ENCODE results near the gene ABCF2. TPM values are rescaled to one million over a fixed set of nuclear protein-coding genes. Genes with fewer than 3 reads are reported as not detected.

Gene ABCF2
- total RNA-seq, 1 experiment from 2014 or later: 55.5 TPM

DNA sequence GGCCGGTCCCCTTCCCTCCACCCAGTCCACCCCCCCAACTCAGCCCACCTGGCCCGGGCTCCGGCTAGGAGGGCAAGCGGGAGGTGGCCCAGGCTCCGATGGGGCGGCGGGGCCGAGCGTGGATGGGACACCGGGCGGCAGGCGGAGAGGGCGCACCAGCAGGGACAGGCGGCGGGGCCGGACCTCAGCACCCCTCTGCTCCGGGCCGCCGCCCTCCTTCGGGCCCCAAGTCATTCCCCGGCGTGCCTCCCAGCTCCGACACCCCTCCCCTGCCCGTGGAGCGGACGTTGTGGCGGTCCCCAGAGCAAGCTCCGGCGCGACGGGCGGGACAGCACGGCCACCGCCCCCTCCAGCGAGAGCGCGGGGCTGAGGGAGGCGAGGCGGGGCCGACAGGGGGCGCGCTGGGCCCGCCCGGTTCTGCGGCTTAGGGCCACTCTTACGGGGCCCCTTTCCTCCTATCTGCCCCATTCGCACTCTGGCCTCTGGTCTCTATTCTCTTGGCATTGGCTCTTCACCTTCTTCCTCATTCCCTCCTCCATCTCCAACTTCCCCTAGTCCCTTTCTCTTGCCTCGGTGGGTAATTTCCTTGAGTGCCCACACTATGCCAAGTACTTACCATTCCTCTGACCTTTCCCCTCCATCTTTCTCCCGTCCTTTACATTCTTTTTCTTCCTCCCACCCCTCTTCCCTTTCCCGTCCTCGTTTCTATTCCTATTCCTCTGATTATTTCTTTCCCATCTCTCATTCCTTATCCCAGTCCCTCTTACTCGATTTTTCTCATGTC lies 58.8 kb downstream of the ABCF2 start:
- intact Hi-C loops (cut with micrococcal nuclease): no loop called here
- TF ChIP-seq, protein P1, sequence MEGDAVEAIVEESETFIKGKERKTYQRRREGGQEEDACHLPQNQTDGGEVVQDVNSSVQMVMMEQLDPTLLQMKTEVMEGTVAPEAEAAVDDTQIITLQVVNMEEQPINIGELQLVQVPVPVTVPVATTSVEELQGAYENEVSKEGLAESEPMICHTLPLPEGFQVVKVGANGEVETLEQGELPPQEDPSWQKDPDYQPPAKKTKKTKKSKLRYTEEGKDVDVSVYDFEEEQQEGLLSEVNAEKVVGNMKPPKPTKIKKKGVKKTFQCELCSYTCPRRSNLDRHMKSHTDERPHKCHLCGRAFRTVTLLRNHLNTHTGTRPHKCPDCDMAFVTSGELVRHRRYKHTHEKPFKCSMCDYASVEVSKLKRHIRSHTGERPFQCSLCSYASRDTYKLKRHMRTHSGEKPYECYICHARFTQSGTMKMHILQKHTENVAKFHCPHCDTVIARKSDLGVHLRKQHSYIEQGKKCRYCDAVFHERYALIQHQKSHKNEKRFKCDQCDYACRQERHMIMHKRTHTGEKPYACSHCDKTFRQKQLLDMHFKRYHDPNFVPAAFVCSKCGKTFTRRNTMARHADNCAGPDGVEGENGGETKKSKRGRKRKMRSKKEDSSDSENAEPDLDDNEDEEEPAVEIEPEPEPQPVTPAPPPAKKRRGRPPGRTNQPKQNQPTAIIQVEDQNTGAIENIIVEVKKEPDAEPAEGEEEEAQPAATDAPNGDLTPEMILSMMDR (conservative IDR thresholded peaks at IDR 0.05; ENCODE audit: low read depth, low read length): peak; percentile 68
- TF ChIP-seq EZH2 (IDR thresholded peaks at IDR 0.05; ENCODE audit: low read length, unreplicated experiment) (no peak), EZH2phosphoT487 (IDR thresholded peaks at IDR 0.05; ENCODE audit: borderline replicate concordance, low read length) (no peak)
- Histone ChIP-seq H4K20me1 (ENCODE audit: low read length) (no peaks in the 10 kb centered on the region), H3K27me3 (ENCODE audit: low read length) (peaks cover 59% of the 10 kb centered on the region), H3K9me3 (ENCODE audit: low read length) (no peaks in the 10 kb centered on the region), H3K27ac (ENCODE audit: low read length) (no peak overlapping the region), H3K4me2 (ENCODE audit: low read length) (peak overlapping the region; percentile 92), H3K9ac (ENCODE audit: low read length) (no peak overlapping the region), H3K9me2 (replicated peaks; ENCODE audit: low read length) (no peaks in the 10 kb centered on the region), H2AFZ (ENCODE audit: low read length) (peak overlapping the region; percentile 74; the same call in 1 of the 2 replicates), H3K36me3 (ENCODE audit: low read depth, low read length) (no peaks in the 10 kb centered on the region), H3K4me3 (ENCODE audit: low read length) (peak overlapping the region; percentile 60), H3F3A (ENCODE audit: low read length, unreplicated experiment) (no peaks in the 10 kb centered on the region), H3K79me2 (ENCODE audit: low read length) (no peaks in the 10 kb centered on the region), H3K4me1 (ENCODE audit: insufficient read depth, low read length) (peaks cover 6% of the 10 kb centered on the region; the same call in 1 of the 2 replicates)
- POLR2A ChIA-PET (ENCODE audit: unreplicated experiment): no interaction called here
- ATAC-seq (peak; percentile 58), DNase-seq (peak; percentile 32)
- no TSS peak for BruUV-seq (replicated peaks)
- CTCF ChIA-PET: no interaction called here

DNA sequence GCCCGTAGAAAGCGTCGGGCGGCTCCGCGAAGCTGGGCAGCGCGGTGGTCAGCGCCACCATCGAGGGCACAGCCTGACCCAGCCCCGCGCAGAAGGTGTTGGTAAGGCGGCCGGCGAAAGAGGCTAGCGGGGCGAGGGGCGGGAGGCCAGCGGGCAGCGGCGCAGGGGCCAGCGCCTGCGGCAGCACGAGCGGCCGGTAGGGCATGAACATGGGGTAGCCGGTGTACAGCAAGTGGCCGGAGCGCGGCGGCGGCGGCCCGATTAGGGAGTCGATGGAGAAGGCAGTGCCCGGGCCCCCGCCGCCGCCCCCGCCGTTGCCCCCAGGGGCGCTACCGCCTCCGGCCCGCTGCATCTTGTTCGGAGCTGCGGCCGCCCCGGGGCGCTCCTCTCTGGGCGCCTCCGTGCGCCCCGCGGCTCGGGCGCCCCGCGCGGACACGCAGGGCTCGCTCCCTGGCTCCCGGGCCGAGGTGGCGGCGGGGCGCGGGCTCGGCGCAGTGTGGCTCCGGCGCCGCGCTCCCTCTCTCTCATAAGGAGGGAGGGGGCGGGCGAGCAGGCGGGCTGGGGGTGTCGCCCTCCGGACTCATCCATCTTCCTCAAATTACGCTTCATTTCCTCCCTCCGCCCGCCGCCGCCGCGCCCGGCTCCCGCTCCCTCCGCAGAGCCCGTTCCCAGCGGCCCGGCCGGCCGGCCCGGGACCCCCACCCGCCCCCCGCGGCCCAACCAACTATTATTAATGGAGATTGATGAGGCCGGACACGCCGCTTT lies 59.6 kb downstream of the ABCF2 start, which contains the start of gene GBX1:
GBX1 (minus strand) TSS at position 498 of the 765 bp plus-strand sequence; CDS start at position 352, 146 bp downstream.
- no peaks in the 10 kb centered on the region for H3K9me2 ChIP-seq (replicated peaks; ENCODE audit: low read length)
- ChIA-PET POLR2A (ENCODE audit: unreplicated experiment) (no interaction called here), CTCF (no interaction called here)
- no peak within 1 kb of the TSS for H3K27ac ChIP-seq (ENCODE audit: low read length)
- BruUV-seq (replicated peaks): no TSS peak
- no peaks in the 10 kb centered on the region for H3K36me3 ChIP-seq (ENCODE audit: low read depth, low read length)
- H3K27me3 ChIP-seq (ENCODE audit: low read length): peaks cover 60% of the 10 kb centered on the region
- H3K9me3 ChIP-seq (ENCODE audit: low read length): no peaks in the 10 kb centered on the region
- H3K4me3 ChIP-seq (ENCODE audit: low read length): peak within 1 kb of the TSS; percentile 64
- peak within 1 kb of the TSS; percentile 74 for H2AFZ ChIP-seq (ENCODE audit: low read length)
- ATAC-seq (peak; percentile 61), DNase-seq (no peak)
- no peaks in the 10 kb centered on the region for H3K79me2 ChIP-seq (ENCODE audit: low read length)
- intact Hi-C loops (cut with micrococcal nuclease): no loop called here
- H3K4me2 ChIP-seq (ENCODE audit: low read length): peak within 1 kb of the TSS; percentile 92
- H4K20me1 ChIP-seq (ENCODE audit: low read length): no peaks in the 10 kb centered on the region
- H3K9ac ChIP-seq (ENCODE audit: low read length): no peak within 1 kb of the TSS
- H3F3A ChIP-seq (ENCODE audit: low read length, unreplicated experiment): no peaks in the 10 kb centered on the region
- peaks cover 6% of the 10 kb centered on the region; the same call in 1 of the 2 replicates for H3K4me1 ChIP-seq (ENCODE audit: insufficient read depth, low read length)
- TF ChIP-seq EZH2phosphoT487 (IDR thresholded peaks at IDR 0.05; ENCODE audit: borderline replicate concordance, low read length) (no peak; the same call in 1 of the 2 replicates), EZH2 (IDR thresholded peaks at IDR 0.05; ENCODE audit: low read length, unreplicated experiment) (peak; percentile 85)
- TF ChIP-seq, protein P1 (conservative IDR thresholded peaks at IDR 0.05; ENCODE audit: low read depth, low read length): no peak

All from PC-3 (cell line).